Adrenal gland (tissue), 12 donors: ENCODE measurements around the gene NLRC3. TPM values are rescaled to one million over a fixed set of nuclear protein-coding genes. Genes with fewer than 3 reads are reported as not detected.

Source experiments
- DNase-seq, 7 donors: peaks; one replicate each; pipeline ENCODE4 v3.0.0-alpha.2; 2019 to 2020
- H3K27ac ChIP-seq, 5 donors: fragments of 200-600 bp; sonication (generic) in 4 of 5; 1 replicate in 3 of 5; 2 replicates in 2 of 5; pipeline versions ENCODE4 v1.5.1 to v1.8.0; 2016 to 2020; ENCODE audit warnings: mild to moderate bottlenecking in 1 of 5
- H3K27me3 ChIP-seq: fragments of 200-600 bp; 2 replicates; pipeline ENCODE4 v1.8.0; 2021
- H3K36me3 ChIP-seq, 2 donors: fragments of 200-600 bp; replicated peaks in 1 of 2; 1 replicate in 1 of 2; 2 replicates in 1 of 2; pipeline versions ENCODE4 v1.5.1 to v1.8.0; 2018 to 2022
- H3K4me1 ChIP-seq, 2 donors: fragments of 200-600 bp; replicated peaks in 1 of 2; 1 replicate in 1 of 2; 2 replicates in 1 of 2; pipeline versions ENCODE4 v1.5.1 to v1.8.0; 2018 to 2021
- H3K4me3 ChIP-seq, 4 donors: fragments of 200-600 bp; sonication (generic) in 3 of 4; one replicate each; pipeline ENCODE4 v1.5.1; 2016 to 2018
- H3K9me3 ChIP-seq, 3 donors: fragments of 200-600 bp; sonication (generic) in 1 of 3; replicated peaks in 1 of 3; 1 replicate in 2 of 3; 2 replicates in 1 of 3; pipeline versions ENCODE4 v1.5.1 to v1.8.0; 2016 to 2021
- POLR2A ChIP-seq, 2 donors: fragments of 450-650 bp; IDR thresholded peaks; one replicate each; pipeline ENCODE4 v1.6.1; 2017; ENCODE audit warnings: antibody characterized with exemption in 2 of 2, mild to moderate bottlenecking in 2 of 2, moderate library complexity in 1 of 2
- WGBS, 4 donors: extraction: QIAGEN DNeasy Blood & Tissue Kit in 2 of 4; methylation state at CpG; one replicate each; pipeline versions ENCODE4 v1.1.5 to v1.1.7; 2013 to 2017; 5-methylcytosine and 5-hydroxymethylcytosine counted together
- intact Hi-C, 2 donors: fragments of 100-400 bp; cut with DNase I; formaldehyde crosslinking; loops; one replicate each; pipeline versions ENCODE4 v1.14.1 to v1.15.0; 2022 to 2023
- polyA plus RNA-seq, 3 donors: library from polyadenylated mRNA; stranded (reverse); fragments of 200-250 nt in 2 of 3; fragments of 350-450 nt in 1 of 3; fragmentation: Illumina TruSeq in 1 of 3; extraction: RNeasy Lipid Tissue Mini Kit (QIAGEN cat#74804) in 1 of 3; gene quantifications; one replicate each; pipeline ENCODE4 v1.2.3, GENCODE V29; 2013 to 2014
- total RNA-seq, 9 donors: library from RNA; depleted of rRNA in 4 of 9; stranded (reverse); fragments of >200 nt in 4 of 9; fragments of 120-200 nt in 1 of 9; fragmentation: NEBNext Ultra II Directional in 1 of 9; extraction: Animal tissue kit (Norgen Biotek cat#: 25700) in 1 of 9; gene quantifications; one replicate each; pipeline versions ENCODE4 v1.1.0 to v1.2.4, GENCODE V29; 2013 to 2023
- TF ChIP-seq, protein P1 (sequence below), 6 experiments: fragments of 450-650 bp in 4 of 6; fragments of 200-600 bp in 2 of 6; sonication (generic) in 1 of 6; IDR thresholded peaks; 1 replicate in 5 of 6; 2 replicates in 1 of 6; pipeline versions ENCODE4 v1.5.1 to v1.8.0; 2016 to 2021; ENCODE audit warnings: antibody characterized with exemption in 6 of 6, mild to moderate bottlenecking in 2 of 6, moderate library complexity in 1 of 6
- donor health status: healthy with polysubstance abuse.
- donor health status: Bipolar disorder and iron deficiency.
- donor health status: DM: yes; HTN: yes; CAD: no.
- donor health status: DM: no; HTN: no; CAD: no.
- donor health status: DM: no; HTN: no; CAD: no.
- donor health status: DM: yes; HTN: yes; CAD: no.

The NLRC3 gene
- total and polyA plus RNA-seq, 12 donors, result 0.29 to 2.5 (median 1.5) TPM

DNA sequence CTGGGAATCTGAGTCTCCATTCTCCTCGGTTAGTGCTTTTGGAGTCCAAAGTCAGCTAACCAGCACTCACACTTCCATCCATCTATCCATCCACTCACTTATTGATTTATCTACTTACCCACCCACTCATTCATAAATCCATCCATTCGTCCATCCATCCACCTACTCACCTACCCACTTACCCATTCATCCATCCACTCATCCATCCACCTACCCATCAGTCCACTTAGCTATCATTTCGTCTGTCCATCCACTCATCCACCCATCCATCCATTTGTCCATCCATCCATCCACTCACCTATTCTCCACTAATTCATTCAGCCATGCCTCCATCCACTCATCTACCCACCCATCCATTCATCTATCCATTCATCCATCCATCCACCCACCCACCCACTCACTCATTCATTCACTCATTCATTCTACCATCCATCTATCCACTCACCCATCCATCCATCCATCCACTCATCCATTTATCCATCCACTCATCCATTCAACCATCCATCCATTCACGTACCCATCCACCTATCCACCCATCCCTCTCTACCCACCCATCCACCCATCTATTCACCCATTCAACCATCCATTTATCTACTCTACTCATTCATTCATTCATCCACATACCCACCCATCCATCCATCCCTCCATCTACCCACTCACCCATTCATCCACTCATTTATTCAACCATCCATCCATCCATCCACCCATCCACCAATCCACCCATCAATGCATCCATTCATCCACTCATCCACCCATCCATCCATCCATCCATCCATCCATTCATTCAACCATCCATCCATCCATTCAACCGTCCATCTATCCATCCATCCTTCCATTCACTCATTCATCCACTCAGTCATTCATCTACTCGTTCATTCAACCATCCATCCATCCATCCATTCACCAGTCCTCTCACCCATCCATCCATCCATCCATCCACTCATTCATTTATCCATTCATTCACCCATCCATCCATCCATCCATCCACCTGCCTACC lies 26.1 kb downstream of the NLRC3 start:
- H3K36me3 ChIP-seq, result no peaks in the 10 kb centered on the region
- no peak for DNase-seq
- no peaks in the 10 kb centered on the region for H3K9me3 ChIP-seq
- no peak for TF ChIP-seq POLR2A (IDR thresholded peaks at IDR 0.05)
- TF ChIP-seq, protein P1, sequence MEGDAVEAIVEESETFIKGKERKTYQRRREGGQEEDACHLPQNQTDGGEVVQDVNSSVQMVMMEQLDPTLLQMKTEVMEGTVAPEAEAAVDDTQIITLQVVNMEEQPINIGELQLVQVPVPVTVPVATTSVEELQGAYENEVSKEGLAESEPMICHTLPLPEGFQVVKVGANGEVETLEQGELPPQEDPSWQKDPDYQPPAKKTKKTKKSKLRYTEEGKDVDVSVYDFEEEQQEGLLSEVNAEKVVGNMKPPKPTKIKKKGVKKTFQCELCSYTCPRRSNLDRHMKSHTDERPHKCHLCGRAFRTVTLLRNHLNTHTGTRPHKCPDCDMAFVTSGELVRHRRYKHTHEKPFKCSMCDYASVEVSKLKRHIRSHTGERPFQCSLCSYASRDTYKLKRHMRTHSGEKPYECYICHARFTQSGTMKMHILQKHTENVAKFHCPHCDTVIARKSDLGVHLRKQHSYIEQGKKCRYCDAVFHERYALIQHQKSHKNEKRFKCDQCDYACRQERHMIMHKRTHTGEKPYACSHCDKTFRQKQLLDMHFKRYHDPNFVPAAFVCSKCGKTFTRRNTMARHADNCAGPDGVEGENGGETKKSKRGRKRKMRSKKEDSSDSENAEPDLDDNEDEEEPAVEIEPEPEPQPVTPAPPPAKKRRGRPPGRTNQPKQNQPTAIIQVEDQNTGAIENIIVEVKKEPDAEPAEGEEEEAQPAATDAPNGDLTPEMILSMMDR (IDR thresholded peaks at IDR 0.05), result no peak
- no peak overlapping the region for H3K27ac ChIP-seq
- H3K4me3 ChIP-seq, result no peak overlapping the region
- no peaks in the 10 kb centered on the region for H3K27me3 ChIP-seq
- H3K4me1 ChIP-seq, result no peaks in the 10 kb centered on the region
- intact Hi-C loops, result no loop called here
- 86 to 89% (median 87%) methylated on average over 6 of the region's 6 CpGs for WGBS, 4 donors

DNA sequence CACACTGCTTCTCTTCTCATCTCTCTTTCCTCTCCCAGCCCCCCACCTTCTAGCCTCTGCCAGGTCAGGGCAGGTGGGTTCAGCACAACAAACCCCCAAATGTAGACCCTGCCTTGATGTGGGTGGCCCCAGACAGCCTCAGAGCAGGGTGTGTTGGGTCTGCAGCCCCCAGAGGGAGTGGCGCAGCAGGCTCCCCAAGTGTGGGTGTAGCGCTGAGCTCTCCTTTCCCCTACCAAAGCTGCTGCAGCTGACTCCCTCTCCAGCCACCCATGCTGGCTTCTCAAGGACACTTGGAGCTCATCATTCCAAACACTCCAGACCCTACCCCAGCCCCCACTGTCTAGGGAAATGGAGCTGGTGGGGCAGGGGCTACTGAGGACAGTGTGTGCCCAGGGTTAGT lies 27.3 kb downstream of the NLRC3 start:
- H3K27me3 ChIP-seq, result no peaks in the 10 kb centered on the region
- WGBS, 4 donors, result 86 to 100% (median 100%) methylated on average over 1 to 2 of the region's 2 CpGs; no CpG with 5 or more reads in 1 of the 4 donors
- H3K36me3 ChIP-seq, result no peaks in the 10 kb centered on the region
- H3K27ac ChIP-seq, result no peak overlapping the region
- H3K9me3 ChIP-seq, result no peaks in the 10 kb centered on the region
- no peaks in the 10 kb centered on the region for H3K4me1 ChIP-seq
- no peak for DNase-seq
- intact Hi-C loops, result no loop called here
- TF ChIP-seq, protein P1 (IDR thresholded peaks at IDR 0.05), result no peak
- TF ChIP-seq POLR2A (IDR thresholded peaks at IDR 0.05), result no peak
- H3K4me3 ChIP-seq, result no peak overlapping the region

DNA sequence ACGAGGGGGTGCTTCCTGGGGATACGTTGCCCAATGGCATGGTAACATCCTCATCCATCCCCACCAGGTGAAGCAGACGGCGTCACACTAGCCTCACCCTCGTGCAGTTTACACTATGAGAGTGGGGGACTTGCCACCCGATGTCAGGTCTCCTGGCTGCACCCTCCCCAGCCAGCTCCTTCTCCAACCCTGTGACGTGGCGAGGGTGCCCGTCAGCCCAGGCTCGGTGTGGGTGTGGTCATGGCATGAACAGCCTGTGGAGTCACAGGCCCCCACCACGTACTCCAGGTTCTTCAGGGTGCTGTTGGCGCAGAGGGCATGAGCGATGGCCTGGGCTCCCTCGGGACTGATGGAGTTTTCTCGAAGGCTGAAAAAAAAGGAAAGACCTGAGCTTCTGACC lies 28.3 kb downstream of the NLRC3 start:
- intact Hi-C loops, result no loop called here
- Histone ChIP-seq H3K36me3 (no peaks in the 10 kb centered on the region), H3K9me3 (no peaks in the 10 kb centered on the region), H3K4me3 (no peak overlapping the region), H3K27me3 (no peaks in the 10 kb centered on the region), H3K4me1 (no peaks in the 10 kb centered on the region), H3K27ac (no peak overlapping the region)
- TF ChIP-seq, protein P1 (IDR thresholded peaks at IDR 0.05), result no peak
- TF ChIP-seq POLR2A (IDR thresholded peaks at IDR 0.05), result no peak
- 84 to 100% (median 89%) methylated on average over 2 to 15 of the region's 15 CpGs for WGBS, 4 donors
- DNase-seq, result no peak

DNA sequence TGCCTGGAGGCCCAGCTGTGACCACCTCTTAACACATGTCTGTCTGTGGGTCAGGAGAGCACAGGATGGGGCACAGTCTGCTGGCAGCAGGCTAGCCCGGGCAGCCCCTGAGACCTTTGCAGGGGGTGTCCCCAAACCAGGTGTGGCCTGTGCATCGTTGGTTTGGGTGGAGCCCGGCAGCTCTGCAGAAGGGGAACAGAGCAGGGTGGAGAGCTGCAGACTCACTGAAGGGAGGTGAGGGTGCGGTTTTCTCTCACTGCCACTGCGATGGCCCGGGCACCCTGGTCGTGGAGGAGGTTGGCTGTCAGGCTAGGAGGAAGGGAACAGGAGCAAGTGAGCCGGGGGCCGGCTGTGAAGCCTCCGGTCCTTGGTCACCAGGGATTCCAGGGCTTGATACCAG lies 28.8 kb downstream of the NLRC3 start:
- no peak for TF ChIP-seq POLR2A (IDR thresholded peaks at IDR 0.05)
- TF ChIP-seq, protein P1 (IDR thresholded peaks at IDR 0.05), result no peak
- H3K4me1 ChIP-seq, result no peaks in the 10 kb centered on the region
- H3K36me3 ChIP-seq, result no peaks in the 10 kb centered on the region
- H3K27me3 ChIP-seq, result no peaks in the 10 kb centered on the region
- no peak overlapping the region for H3K4me3 ChIP-seq
- H3K9me3 ChIP-seq, result no peaks in the 10 kb centered on the region
- no peak overlapping the region for H3K27ac ChIP-seq
- DNase-seq, result no peak
- intact Hi-C loops, result no loop called here
- 82 to 87% (median 86%) methylated on average over 7 to 10 of the region's 10 CpGs for WGBS, 4 donors
